K562 (cell line): ENCODE measurements around the gene HDAC2. TPM values are rescaled to one million over a fixed set of nuclear protein-coding genes. Genes with fewer than 3 reads are reported as not detected.
A peak's percentile ranks its signal among the peaks of the same experiment; 100 is the strongest.

Experiments used
- BCOR ChIP-seq: fragments of 450-650 bp; IDR thresholded peaks from 2 replicates; pipeline ENCODE4 v1.6.1; 2016
- CBFB ChIP-seq: sonication (generic); formaldehyde crosslinking; IDR thresholded peaks from 2 replicates; pipeline ENCODE4 v1.4.0; 2020; ENCODE audit warnings: mild to moderate bottlenecking, missing genetic modification reagents
- FOXK2 ChIP-seq, 2 experiments: fragments of 450-650 bp; IDR thresholded peaks in 1 of 2; conservative IDR thresholded peaks in 1 of 2; 2 replicates each; pipeline ENCODE4 v1.6.1; 2016; ENCODE audit warnings: low read depth in 2 of 2, mild to moderate bottlenecking in 1 of 2
- GATA2 ChIP-seq: sonication (generic); formaldehyde crosslinking; IDR thresholded peaks from 2 replicates; pipeline ENCODE4 v1.4.0; 2020; ENCODE audit warnings: mild to moderate bottlenecking, missing genetic modification reagents
- KAT2B ChIP-seq: IDR thresholded peaks from one replicate; pipeline ENCODE4 v1.6.1; 2012; ENCODE audit warnings: low read depth, mild to moderate bottlenecking, control low read depth, inconsistent platforms, low read length, moderate library complexity
- KDM4B ChIP-seq, 2 experiments: fragments of 450-650 bp in 1 of 2; sonication (generic) in 1 of 2; IDR thresholded peaks; 2 replicates each; pipeline ENCODE4 v1.6.1; 2016 to 2017; ENCODE audit warnings: borderline replicate concordance in 2 of 2, antibody characterized with exemption in 1 of 2, low read depth in 1 of 2, mild to moderate bottlenecking in 1 of 2
- MXI1 ChIP-seq: IDR thresholded peaks from 2 replicates; pipeline ENCODE4 v1.6.1; 2011; ENCODE audit warnings: low read depth, mild to moderate bottlenecking, improper control_type of control experiment, low read length
- PYGO2 ChIP-seq: fragments of 450-650 bp; IDR thresholded peaks from 2 replicates; pipeline ENCODE4 v1.6.1; 2016; ENCODE audit warnings: mild to moderate bottlenecking, missing genetic modification characterization, moderate library complexity, missing compliant biosample characterization
- RAD21 ChIP-seq, 2 experiments: fragments of 250-450 bp in 1 of 2; fragments of 450-650 bp in 1 of 2; sonication (Bioruptor Pico) in 1 of 2; formaldehyde crosslinking in 1 of 2; IDR thresholded peaks in 1 of 2; conservative IDR thresholded peaks in 1 of 2; 2 replicates each; pipeline versions ENCODE4 v1.4.0 to v1.8.0; 2020 to 2022; ENCODE audit warnings: mild to moderate bottlenecking in 2 of 2, moderate library complexity in 1 of 2
- RBFOX2 ChIP-seq: fragments of 200-400 bp; formaldehyde crosslinking; IDR thresholded peaks from 2 replicates; pipeline ENCODE4 v1.6.1; 2017; ENCODE audit warnings: low read depth, mild to moderate bottlenecking, low read length, moderate library complexity
- SREBF2 ChIP-seq: sonication (generic); formaldehyde crosslinking; IDR thresholded peaks from 2 replicates; pipeline ENCODE4 v1.4.0; 2020; ENCODE audit warnings: mild to moderate bottlenecking, missing genetic modification reagents
- TCF3 ChIP-seq: sonication (generic); formaldehyde crosslinking; IDR thresholded peaks from 2 replicates; pipeline ENCODE4 v1.4.0; 2020; ENCODE audit warnings: mild to moderate bottlenecking, missing genetic modification reagents
- TRIM25 ChIP-seq: fragments of 450-650 bp; IDR thresholded peaks from 2 replicates; pipeline ENCODE4 v1.7.0; 2016; ENCODE audit warnings: borderline replicate concordance
- ZC3H11A ChIP-seq: IDR thresholded peaks from 2 replicates; pipeline ENCODE4 v1.6.1; 2012; ENCODE audit warnings: low read depth, low read length, improper control_type of control experiment
- ZKSCAN1 ChIP-seq: fragments of 150-350 bp; IDR thresholded peaks from 2 replicates; pipeline ENCODE4 v1.6.1; 2016; ENCODE audit warnings: low read depth, low read length
- ZNF384 ChIP-seq: IDR thresholded peaks from 2 replicates; pipeline ENCODE4 v1.6.1; 2012; ENCODE audit warnings: low read depth, low read length, improper control_type of control experiment
- ZNF785 ChIP-seq: fragments of 250-450 bp; sonication (Bioruptor Pico); IDR thresholded peaks from 2 replicates; pipeline ENCODE4 v1.4.0; 2020; ENCODE audit warnings: mild to moderate bottlenecking
- polyA plus RNA-seq, 8 experiments: library from polyadenylated mRNA; depleted of rRNA in 4 of 8; stranded (reverse) in 5 of 8; unstranded in 3 of 8; fragments of >200 nt; fragmentation: Nextera tagmentation in 2 of 8; fragmentation: Illumina TruSeq in 1 of 8; extraction: Ambion mirVana in 2 of 8; extraction: Trizol in 1 of 8; gene quantifications; 2 replicates each; pipeline versions ENCODE4 v1.2.1 to v1.2.3, GENCODE V29; 2011 to 2014; ENCODE audit warnings: inconsistent platforms in 1 of 8, missing spikeins in 1 of 8
- total RNA-seq, 7 experiments: library from RNA; depleted of rRNA in 6 of 7; stranded (reverse); fragments of >200 nt in 6 of 7; fragmentation: Illumina TruSeq in 2 of 7; extraction: Trizol in 2 of 7; gene quantifications; 2 replicates each; pipeline versions ENCODE4 v1.2.1 to v1.2.3, GENCODE V29; 2011 to 2021; ENCODE audit warnings: low replicate concordance in 1 of 7
- TF ChIP-seq, protein P1 (sequence below), 3 experiments: IDR thresholded peaks in 2 of 3; conservative IDR thresholded peaks in 1 of 3; 2 replicates each; pipeline ENCODE4 v1.5.1; 2011 to 2012; ENCODE audit warnings: low read length in 3 of 3, mild to moderate bottlenecking in 3 of 3, control low read depth in 2 of 3, improper control_type of control experiment in 1 of 3, inconsistent platforms in 1 of 3, low read depth in 1 of 3, mixed read lengths in 1 of 3, moderate library complexity in 1 of 3; ENCODE audit not compliant: insufficient read depth in 2 of 3
- TF ChIP-seq, protein P2 (sequence below): fragments of 450-650 bp; IDR thresholded peaks from 2 replicates; pipeline ENCODE4 v1.6.1; 2016; ENCODE audit warnings: borderline replicate concordance
- TF ChIP-seq, protein P3 (sequence below), 3 experiments: fragments of 200-800 bp in 1 of 3; sonication (Bioruptor generic) in 1 of 3; sonication (generic) in 1 of 3; formaldehyde crosslinking in 1 of 3; IDR thresholded peaks; 2 replicates each; pipeline versions ENCODE4 v1.6.1 to v1.8.0; 2016 to 2022; ENCODE audit warnings: mild to moderate bottlenecking in 2 of 3, missing compliant biosample characterization in 2 of 3, missing genetic modification characterization in 2 of 3, missing genetic modification reagents in 1 of 3

HDAC2 gene
- total and polyA plus RNA-seq, 9 of the 15 experiments (the other 6 are each of a cell fraction or from before 2014, with no cell fraction given): 67.0 to 277 (median 151) TPM

DNA sequence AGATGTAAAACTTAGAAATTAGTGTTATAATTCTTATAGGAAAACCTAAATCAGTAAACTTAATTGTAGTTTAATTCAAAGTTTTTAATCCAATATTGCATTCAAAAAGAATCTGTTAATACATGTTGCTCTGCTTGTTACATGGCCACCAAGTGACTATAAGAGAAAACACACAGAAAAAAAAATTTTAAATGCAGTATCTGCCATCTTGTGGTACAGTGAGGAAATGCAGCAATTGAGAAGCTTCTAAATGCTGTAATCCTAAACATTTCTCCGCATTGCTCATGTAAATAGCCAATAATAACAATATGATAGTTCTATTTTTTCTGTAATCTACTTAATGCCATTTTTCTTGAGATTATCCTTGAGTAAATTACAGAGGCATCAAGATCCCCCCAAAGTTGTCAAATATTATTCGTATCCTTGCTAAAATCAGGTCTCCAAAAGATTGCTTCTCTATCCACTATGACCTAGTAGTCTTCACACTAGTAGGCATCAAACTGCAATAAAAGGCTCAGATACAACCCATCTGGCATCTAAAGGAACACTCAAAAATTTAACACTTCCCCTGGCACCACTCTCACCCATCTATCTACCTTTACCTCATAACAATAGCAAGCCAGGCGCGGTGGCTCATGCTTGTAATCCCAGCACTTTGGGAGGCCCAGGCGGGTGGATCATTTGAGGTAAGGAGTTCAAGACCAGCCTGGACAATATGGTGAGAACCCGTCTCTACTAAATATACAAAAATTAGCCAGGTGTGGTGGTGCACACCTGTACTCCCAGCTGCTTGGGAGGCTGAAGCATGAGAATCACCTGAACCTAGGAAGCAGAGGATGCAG lies 34.6 kb downstream of the HDAC2 start (continued):
- TF ChIP-seq, protein P1, sequence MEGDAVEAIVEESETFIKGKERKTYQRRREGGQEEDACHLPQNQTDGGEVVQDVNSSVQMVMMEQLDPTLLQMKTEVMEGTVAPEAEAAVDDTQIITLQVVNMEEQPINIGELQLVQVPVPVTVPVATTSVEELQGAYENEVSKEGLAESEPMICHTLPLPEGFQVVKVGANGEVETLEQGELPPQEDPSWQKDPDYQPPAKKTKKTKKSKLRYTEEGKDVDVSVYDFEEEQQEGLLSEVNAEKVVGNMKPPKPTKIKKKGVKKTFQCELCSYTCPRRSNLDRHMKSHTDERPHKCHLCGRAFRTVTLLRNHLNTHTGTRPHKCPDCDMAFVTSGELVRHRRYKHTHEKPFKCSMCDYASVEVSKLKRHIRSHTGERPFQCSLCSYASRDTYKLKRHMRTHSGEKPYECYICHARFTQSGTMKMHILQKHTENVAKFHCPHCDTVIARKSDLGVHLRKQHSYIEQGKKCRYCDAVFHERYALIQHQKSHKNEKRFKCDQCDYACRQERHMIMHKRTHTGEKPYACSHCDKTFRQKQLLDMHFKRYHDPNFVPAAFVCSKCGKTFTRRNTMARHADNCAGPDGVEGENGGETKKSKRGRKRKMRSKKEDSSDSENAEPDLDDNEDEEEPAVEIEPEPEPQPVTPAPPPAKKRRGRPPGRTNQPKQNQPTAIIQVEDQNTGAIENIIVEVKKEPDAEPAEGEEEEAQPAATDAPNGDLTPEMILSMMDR (IDR thresholded peaks at IDR 0.05 in 2 of 3, conservative IDR thresholded peaks at IDR 0.05 in 1 of 3; ENCODE audit: insufficient read depth in 2 of 3, low read depth in 1 of 3, low read length in 3 of 3): peak; percentile 57 to 90 (median 88)
- TF ChIP-seq SREBF2 (CRISPR knock-in tag): no peak
- TF ChIP-seq FOXK2 (conservative IDR thresholded peaks at IDR 0.05 in 1 of 2, IDR thresholded peaks at IDR 0.05 in 1 of 2; ENCODE audit: low read depth in 2 of 2): peak; percentile 36 to 37; a peak in 1 of 4 replicates
- no peak for TF ChIP-seq KDM4B (IDR thresholded peaks at IDR 0.05; ENCODE audit: borderline replicate concordance in 2 of 2, low read depth in 1 of 2)
- TF ChIP-seq PYGO2: no peak
- no peak for TF ChIP-seq ZNF785 (CRISPR knock-in tag)
- no peak for TF ChIP-seq TRIM25
- TF ChIP-seq MXI1: no peak
- no peak for TF ChIP-seq RBFOX2
- TF ChIP-seq, protein P2, sequence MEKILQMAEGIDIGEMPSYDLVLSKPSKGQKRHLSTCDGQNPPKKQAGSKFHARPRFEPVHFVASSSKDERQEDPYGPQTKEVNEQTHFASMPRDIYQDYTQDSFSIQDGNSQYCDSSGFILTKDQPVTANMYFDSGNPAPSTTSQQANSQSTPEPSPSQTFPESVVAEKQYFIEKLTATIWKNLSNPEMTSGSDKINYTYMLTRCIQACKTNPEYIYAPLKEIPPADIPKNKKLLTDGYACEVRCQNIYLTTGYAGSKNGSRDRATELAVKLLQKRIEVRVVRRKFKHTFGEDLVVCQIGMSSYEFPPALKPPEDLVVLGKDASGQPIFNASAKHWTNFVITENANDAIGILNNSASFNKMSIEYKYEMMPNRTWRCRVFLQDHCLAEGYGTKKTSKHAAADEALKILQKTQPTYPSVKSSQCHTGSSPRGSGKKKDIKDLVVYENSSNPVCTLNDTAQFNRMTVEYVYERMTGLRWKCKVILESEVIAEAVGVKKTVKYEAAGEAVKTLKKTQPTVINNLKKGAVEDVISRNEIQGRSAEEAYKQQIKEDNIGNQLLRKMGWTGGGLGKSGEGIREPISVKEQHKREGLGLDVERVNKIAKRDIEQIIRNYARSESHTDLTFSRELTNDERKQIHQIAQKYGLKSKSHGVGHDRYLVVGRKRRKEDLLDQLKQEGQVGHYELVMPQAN: no peak
- TF ChIP-seq ZC3H11A: no peak
- TF ChIP-seq BCOR: no peak
- no peak for TF ChIP-seq CBFB (CRISPR knock-in tag)
- TF ChIP-seq, protein P3, sequence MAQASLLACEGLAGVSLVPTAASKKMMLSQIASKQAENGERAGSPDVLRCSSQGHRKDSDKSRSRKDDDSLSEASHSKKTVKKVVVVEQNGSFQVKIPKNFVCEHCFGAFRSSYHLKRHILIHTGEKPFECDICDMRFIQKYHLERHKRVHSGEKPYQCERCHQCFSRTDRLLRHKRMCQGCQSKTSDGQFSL (CRISPR knock-in tag; IDR thresholded peaks at IDR 0.05): no peak
- TF ChIP-seq, protein P3 (tag; IDR thresholded peaks at IDR 0.05): no peak
- peak; percentile 67 to 82 for TF ChIP-seq RAD21 (CRISPR knock-in tag; conservative IDR thresholded peaks at IDR 0.05 in 1 of 2, IDR thresholded peaks at IDR 0.05 in 1 of 2)
- no peak for TF ChIP-seq ZKSCAN1
- TF ChIP-seq KAT2B: no peak
- TF ChIP-seq TCF3 (CRISPR knock-in tag): no peak
- TF ChIP-seq GATA2 (CRISPR knock-in tag): no peak
- 0 out of 2 replicates have a peak, but pooled peaks have one; percentile 11 for TF ChIP-seq ZNF384
